WTC11 (cell line): ENCODE measurements around the gene CRACDL. TPM values are rescaled to one million over a fixed set of nuclear protein-coding genes. Genes with fewer than 3 reads are reported as not detected.

Experiments used
- ATAC-seq: fragments of 200-7000 bp; cut with Tn5 transposase; 2 replicates; pipeline ENCODE4 v1.10.0; 2021; ENCODE audit warnings: mild to moderate bottlenecking, moderate library complexity
- CTCF ChIA-PET: fragments of 300-600 bp; sonication (Branson Sonifier 250); formaldehyde crosslinking; loops from one replicate; lab custom pipeline; 2021; ENCODE audit warnings: antibody characterized with exemption; lab: Charles Lee
- POLR2A ChIA-PET: fragments of 350-600 bp; sonication (Branson Sonifier 250); formaldehyde crosslinking; loops from one replicate; lab custom pipeline; 2021; ENCODE audit warnings: antibody characterized with exemption; lab: Charles Lee
- DNase-seq: peaks from one replicate; pipeline ENCODE4 v3.0.0; 2021; ENCODE audit warnings: low spot score
- H3K27ac Mint-ChIP-seq: 2 replicates; pipeline ENCODE4 v1.8.0; 2021; ENCODE audit warnings: mixed read lengths
- H3K27me3 Mint-ChIP-seq: 2 replicates; pipeline ENCODE4 v1.8.0; 2021; ENCODE audit warnings: low read depth, mild to moderate bottlenecking, moderate library complexity, mixed read lengths
- H3K36me3 Mint-ChIP-seq: 2 replicates; pipeline ENCODE4 v1.8.0; 2021; ENCODE audit warnings: mixed read lengths
- H3K4me1 Mint-ChIP-seq: 2 replicates; pipeline ENCODE4 v1.8.0; 2022; ENCODE audit warnings: mixed read lengths
- H3K4me3 Mint-ChIP-seq: 2 replicates; pipeline ENCODE4 v1.8.0; 2021; ENCODE audit warnings: mild to moderate bottlenecking, moderate library complexity, mixed read lengths
- H3K9me3 Mint-ChIP-seq: 2 replicates; pipeline ENCODE4 v1.8.0; 2021; ENCODE audit warnings: mixed read lengths
- AR ChIP-seq: fragments of 250-450 bp; sonication (Bioruptor Pico); IDR thresholded peaks from 2 replicates; pipeline ENCODE4 v1.9.0; 2021; ENCODE audit warnings: mild to moderate bottlenecking
- CTCF ChIP-seq: fragments of 200-600 bp; IDR thresholded peaks from 2 replicates; pipeline ENCODE4 v1.8.0; 2022; ENCODE audit warnings: antibody characterized with exemption
- E2F4 ChIP-seq: sonication (generic); formaldehyde crosslinking; IDR thresholded peaks from 2 replicates; pipeline ENCODE4 v1.8.1; 2022; ENCODE audit warnings: low read depth, mild to moderate bottlenecking, moderate library complexity, missing genetic modification reagents, borderline replicate concordance
- E2F5 ChIP-seq: sonication (generic); formaldehyde crosslinking; IDR thresholded peaks from 2 replicates; pipeline ENCODE4 v1.8.1; 2022; ENCODE audit warnings: mild to moderate bottlenecking, moderate library complexity, missing genetic modification reagents
- FOXJ3 ChIP-seq: sonication (generic); formaldehyde crosslinking; IDR thresholded peaks from 2 replicates; pipeline ENCODE4 v1.9.0; 2021; ENCODE audit warnings: missing genetic modification reagents, mild to moderate bottlenecking, borderline replicate concordance
- GABPB1 ChIP-seq: sonication (generic); formaldehyde crosslinking; IDR thresholded peaks from 2 replicates; pipeline ENCODE4 v1.8.1; 2023; ENCODE audit warnings: mild to moderate bottlenecking, missing genetic modification reagents
- MLX ChIP-seq: sonication (generic); formaldehyde crosslinking; IDR thresholded peaks from 2 replicates; pipeline ENCODE4 v1.8.1; 2023; ENCODE audit warnings: mild to moderate bottlenecking, missing genetic modification reagents, moderate library complexity
- NR2C2 ChIP-seq: sonication (generic); formaldehyde crosslinking; IDR thresholded peaks from 2 replicates; pipeline ENCODE4 v1.8.0; 2022; ENCODE audit warnings: mild to moderate bottlenecking, missing genetic modification reagents
- NR3C1 ChIP-seq: sonication (generic); formaldehyde crosslinking; conservative IDR thresholded peaks from 2 replicates; pipeline ENCODE4 v1.8.1; 2023; ENCODE audit warnings: low read depth, mild to moderate bottlenecking, missing genetic modification reagents
- PREB ChIP-seq: sonication (generic); formaldehyde crosslinking; IDR thresholded peaks from 2 replicates; pipeline ENCODE4 v1.8.1; 2022; ENCODE audit warnings: mild to moderate bottlenecking, missing genetic modification reagents, moderate library complexity, borderline replicate concordance
- ZNF232 ChIP-seq: sonication (generic); formaldehyde crosslinking; IDR thresholded peaks from 2 replicates; pipeline ENCODE4 v1.8.0; 2022; ENCODE audit warnings: mild to moderate bottlenecking, missing genetic modification reagents
- ZNF396 ChIP-seq: fragments of 250-450 bp; sonication (Bioruptor Pico); IDR thresholded peaks from 2 replicates; pipeline ENCODE4 v1.8.0; 2021; ENCODE audit warnings: mild to moderate bottlenecking, moderate library complexity, borderline replicate concordance
- ZNF425 ChIP-seq: fragments of 250-450 bp; sonication (Bioruptor Pico); conservative IDR thresholded peaks from 2 replicates; pipeline ENCODE4 v1.9.0; 2021; ENCODE audit warnings: mild to moderate bottlenecking
- total RNA-seq: library from RNA; stranded (reverse); gene quantifications from 3 replicates; pipeline ENCODE4 v1.2.3, GENCODE V29; 2021

The CRACDL gene
- total RNA-seq, 1 experiment from 2014 or later = 0.72 TPM

GRCh38 chr2:98795891-98796676, 139.9 kb downstream of the CRACDL start:
- Mint-ChIP-seq H3K27ac (no peak overlapping the region), H3K9me3 (no peaks in the 10 kb centered on the region), H3K36me3 (no peaks in the 10 kb centered on the region), H3K4me1 (no peaks in the 10 kb centered on the region), H3K4me3 (no peak overlapping the region), H3K27me3 (no peaks in the 10 kb centered on the region; the same call in 1 of the 2 replicates)
- CTCF ChIA-PET = interaction anchor here (0.9 to 2.6 kb wide), 3 partner anchors 66 to 271 kb away, joined by 3 to 20 read pairs (median 3); no protein-coding TSS in a partner anchor
- TF ChIP-seq CTCF = no peak
- TF ChIP-seq ZNF232 (CRISPR knock-in tag) = no peak
- TF ChIP-seq ZNF396 (CRISPR knock-in tag) = no peak
- 0 out of 2 replicates have a peak, but pooled peaks have one; percentile 39 for TF ChIP-seq PREB (CRISPR knock-in tag)
- TF ChIP-seq AR (CRISPR knock-in tag) = no peak
- TF ChIP-seq GABPB1 (CRISPR knock-in tag) = peak; percentile 89
- no peak for TF ChIP-seq FOXJ3 (CRISPR knock-in tag)
- no peak for TF ChIP-seq MLX (CRISPR knock-in tag)
- TF ChIP-seq E2F4 (CRISPR knock-in tag) = no peak
- TF ChIP-seq ZNF425 (CRISPR knock-in tag) = no peak
- TF ChIP-seq E2F5 = no peak
- no peak for TF ChIP-seq NR2C2 (CRISPR knock-in tag)
- no peak for TF ChIP-seq NR3C1 (CRISPR knock-in tag)
- POLR2A ChIA-PET = no interaction called here
- no peak for DNase-seq
- ATAC-seq = no peak; the same call in 1 of the 2 replicates
